HFF-Myc (cell line): ENCODE data around the gene PARD6A.

Experiments used
- DNase-seq: peaks from one replicate; pipeline ENCODE4 v3.0.0-alpha.2; 2011; ENCODE audit warnings: low read depth; ENCODE audit errors: extremely low read depth
- H3K4me3 ChIP-seq: replicated peaks from 2 replicates; pipeline ENCODE4 v1.5.1; 2011; ENCODE audit warnings: low read depth, mild to moderate bottlenecking, control low read depth, low read length
- CTCF ChIP-seq: IDR thresholded peaks from 2 replicates; pipeline ENCODE4 v1.5.1; 2012; ENCODE audit warnings: mild to moderate bottlenecking, low read depth, low read length, control low read depth; ENCODE audit errors: missing control alignments

The PARD6A gene

DNA sequence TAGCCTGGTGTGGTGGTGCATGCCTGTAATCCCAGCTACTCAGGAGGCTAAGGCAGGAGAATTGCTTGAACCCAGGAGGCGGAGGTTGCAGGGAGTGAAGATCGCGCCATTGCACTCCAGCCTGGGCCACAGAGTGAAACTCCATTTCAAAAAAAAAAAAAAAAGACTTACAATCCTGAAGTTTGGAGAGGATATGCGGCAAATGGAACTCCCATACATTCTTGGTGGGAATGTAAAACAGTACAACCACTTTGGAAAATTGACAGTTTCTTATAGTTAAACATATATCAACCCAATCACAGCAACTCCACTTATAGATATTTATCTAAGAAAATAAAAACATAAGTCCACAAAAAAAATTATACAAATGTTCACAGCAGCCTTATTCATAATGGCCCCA is 46.5 kb downstream of the PARD6A start:
- no peak for DNase-seq
- no peak for TF ChIP-seq CTCF
- no peak overlapping the region for H3K4me3 ChIP-seq

GRCh38 chr16:67707790-67708189 is 47.0 kb downstream of the PARD6A start:
- H3K4me3 ChIP-seq: no peak overlapping the region
- no peak for TF ChIP-seq CTCF
- DNase-seq: no peak

GRCh38 chr16:67708368-67708771 is 47.6 kb downstream of the PARD6A start:
- TF ChIP-seq CTCF: no peak
- H3K4me3 ChIP-seq: no peak overlapping the region
- no peak for DNase-seq

DNA sequence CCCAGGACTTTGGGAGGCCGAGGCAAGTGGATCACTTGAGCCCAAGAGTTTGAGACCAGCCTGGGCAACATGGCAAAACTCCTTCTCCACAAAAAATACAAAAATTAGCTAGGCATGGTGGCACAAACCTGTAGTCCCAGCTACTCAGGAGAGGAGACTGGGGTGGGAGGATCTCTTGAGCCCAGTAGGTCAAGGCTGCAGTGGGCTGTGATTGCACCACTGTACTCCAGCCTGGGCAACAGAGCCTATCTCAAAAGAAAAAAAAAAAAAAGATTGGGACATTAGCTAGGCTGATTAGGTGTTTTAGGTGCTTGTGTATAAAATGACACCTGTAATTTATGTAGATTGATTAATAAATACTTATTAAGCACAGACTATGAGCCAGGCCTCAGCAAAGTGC is 48.3 kb downstream of the PARD6A start:
- DNase-seq: no peak
- no peak for TF ChIP-seq CTCF
- H3K4me3 ChIP-seq: no peak overlapping the region

GRCh38 chr16:67710607-67711006 is 49.8 kb downstream of the PARD6A start:
- no peak for DNase-seq
- TF ChIP-seq CTCF: no peak

More at GRCh38 chr16:67710607-67711006, 49.8 kb downstream of the PARD6A start:
- no peak overlapping the region for H3K4me3 ChIP-seq
